GM18505 (cell line): ENCODE measurements around the gene BCAS4.
"Not testable (repeated sequence)": the region's sequence is repeated elsewhere in the genome, so short reads cannot be mapped to it uniquely, and the experiment has no call there.

Source experiments
- ATAC-seq: cut with Tn5 transposase; IDR thresholded peaks from one replicate; pipeline ENCODE4 v1.9.1; 2021; ENCODE audit not compliant: unreplicated experiment
- POLR2A ChIP-seq: IDR thresholded peaks from 4 replicates; pipeline ENCODE4 v1.6.1; 2011; ENCODE audit warnings: borderline replicate concordance; ENCODE audit not compliant: insufficient read depth, insufficient read length; ENCODE audit errors: extremely low read depth

Gene BCAS4

GRCh38 chr20:50870561-50871161, 75.8 kb downstream of the BCAS4 start:
- no peak for ATAC-seq
- no peak for TF ChIP-seq POLR2A

- no peak for TF ChIP-seq POLR2A
- no peak for ATAC-seq
These were observed 77.9 kb downstream of the BCAS4 start for GRCh38 chr20:50872560-50873425.

GRCh38 chr20:50873585-50873984, 78.7 kb downstream of the BCAS4 start:
- ATAC-seq: no peak
- TF ChIP-seq POLR2A: peak; percentile 6

- TF ChIP-seq POLR2A: no peak
- ATAC-seq: no peak
These were observed 79.4 kb downstream of the BCAS4 start for GRCh38 chr20:50874111-50874757.

GRCh38 chr20:50874758-50875665, 80.2 kb downstream of the BCAS4 start:
- no peak for ATAC-seq
- TF ChIP-seq POLR2A: no peak

GRCh38 chr20:50876063-50876685, 81.3 kb downstream of the BCAS4 start:
- no peak for TF ChIP-seq POLR2A
- ATAC-seq: no peak

- ATAC-seq: no peak
- TF ChIP-seq POLR2A: no peak
These were observed 82.0 kb downstream of the BCAS4 start for GRCh38 chr20:50876816-50877215.

GRCh38 chr20:50877232-50877743, 82.4 kb downstream of the BCAS4 start:
- ATAC-seq: no peak
- no peak for TF ChIP-seq POLR2A

- peak; percentile 22 for TF ChIP-seq POLR2A
- no peak for ATAC-seq
These were observed 85.0 kb downstream of the BCAS4 start for GRCh38 chr20:50879649-50880550.

GRCh38 chr20:50881759-50882424, 87.0 kb downstream of the BCAS4 start:
- not testable (repeated sequence) for ATAC-seq

GRCh38 chr20:50883856-50884255, 89.0 kb downstream of the BCAS4 start:
- ATAC-seq: no peak
- no peak for TF ChIP-seq POLR2A
